Thoracic aorta (tissue), 2 donors: Measurements from ENCODE around the gene OXLD1. TPM values are rescaled to one million over a fixed set of nuclear protein-coding genes. Genes with fewer than 3 reads are reported as not detected.
A peak's percentile ranks its signal among the peaks of the same experiment; 100 is the strongest.

Experiments used
- ATAC-seq: fragments of 150-250 bp; one replicate; pipeline ENCODE4 v1.8.0; 2017; ENCODE audit warnings: low read depth; ENCODE audit not compliant: insufficient number of reproducible peaks, low FRiP score
- DNase-seq: peaks from one replicate; pipeline ENCODE4 v3.0.0-alpha.2; 2020; ENCODE audit warnings: low spot score
- H3K27ac ChIP-seq, 2 donors: fragments of 200-600 bp; sonication (generic); 1 replicate in 1 of 2; 2 replicates in 1 of 2; pipeline ENCODE4 v1.5.1; 2016; ENCODE audit warnings: mild to moderate bottlenecking in 2 of 2, moderate library complexity in 2 of 2
- H3K27me3 ChIP-seq: fragments of 200-600 bp; sonication (generic); replicated peaks from 2 replicates; pipeline ENCODE4 v1.6.0; 2016; ENCODE audit warnings: mild to moderate bottlenecking; ENCODE audit not compliant: insufficient read depth
- H3K36me3 ChIP-seq: fragments of 200-600 bp; sonication (generic); one replicate; pipeline ENCODE4 v1.5.1; 2016
- H3K4me1 ChIP-seq, 2 donors: fragments of 200-600 bp; sonication (generic); 1 replicate in 1 of 2; 2 replicates in 1 of 2; pipeline versions ENCODE4 v1.5.1 to v1.6.0; 2016; ENCODE audit warnings: low read depth in 2 of 2, mild to moderate bottlenecking in 1 of 2; ENCODE audit not compliant: control insufficient read depth in 1 of 2
- H3K4me3 ChIP-seq: fragments of 200-600 bp; sonication (generic); 2 replicates; pipeline ENCODE4 v1.5.1; 2016; ENCODE audit warnings: mild to moderate bottlenecking
- H3K9me3 ChIP-seq: fragments of 200-600 bp; sonication (generic); 2 replicates; pipeline ENCODE4 v1.5.1; 2016
- total RNA-seq, 2 donors: library from RNA; depleted of rRNA; stranded (reverse); fragments of >200 nt; gene quantifications; one replicate each; pipeline versions ENCODE4 v1.1.0 to v1.2.3, GENCODE V29; 2016
- TF ChIP-seq, protein P1 (sequence below): fragments of 200-600 bp; sonication (generic); IDR thresholded peaks from one replicate; pipeline ENCODE4 v1.5.1; 2019; ENCODE audit warnings: antibody characterized with exemption

The OXLD1 gene
- total RNA-seq, 2 donors from 2014 or later: 13.7 to 33.6 TPM

DNA sequence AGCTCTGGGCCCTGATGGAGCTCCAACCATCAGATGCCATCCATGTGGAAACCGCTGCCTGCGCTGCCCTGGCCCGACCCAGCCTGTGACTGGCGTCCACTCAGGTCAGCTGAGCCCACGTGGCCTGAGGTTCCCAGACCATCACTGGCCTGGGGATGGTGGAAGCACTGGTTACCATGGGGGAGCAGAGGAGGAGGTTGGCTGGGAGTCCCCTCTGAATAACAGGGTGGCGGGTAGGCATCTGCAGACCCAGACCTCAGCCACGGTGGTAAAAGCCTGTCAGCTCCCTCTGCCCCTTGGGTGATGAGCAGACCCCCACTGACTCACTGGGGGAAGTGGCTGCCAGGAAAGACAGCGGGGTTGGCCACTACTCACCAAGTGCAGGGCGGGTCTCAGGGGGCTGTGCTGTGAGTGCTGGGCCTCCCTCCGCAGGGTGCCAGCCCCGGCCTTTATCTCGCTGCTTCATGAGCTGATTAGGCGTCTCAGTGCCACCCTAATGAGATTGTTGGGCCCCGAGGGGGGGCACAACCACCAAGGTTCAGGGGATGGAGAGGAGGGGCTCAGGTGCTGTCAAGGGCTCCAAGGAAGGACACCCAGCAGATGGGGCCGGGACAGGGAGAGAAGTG lies 10.2 kb downstream of the OXLD1 start, which contains the start of gene PDE6G:
TSS of gene PDE6G (minus strand) at position 425 of the 626 bp plus-strand sequence. CDS start 3,237 bp downstream, outside the sequence.
- H3K27me3 ChIP-seq: no peaks in the 10 kb centered on the region
- no peaks in the 10 kb centered on the region for H3K4me1 ChIP-seq
- no peaks in the 10 kb centered on the region for H3K9me3 ChIP-seq
- TF ChIP-seq, protein P1, sequence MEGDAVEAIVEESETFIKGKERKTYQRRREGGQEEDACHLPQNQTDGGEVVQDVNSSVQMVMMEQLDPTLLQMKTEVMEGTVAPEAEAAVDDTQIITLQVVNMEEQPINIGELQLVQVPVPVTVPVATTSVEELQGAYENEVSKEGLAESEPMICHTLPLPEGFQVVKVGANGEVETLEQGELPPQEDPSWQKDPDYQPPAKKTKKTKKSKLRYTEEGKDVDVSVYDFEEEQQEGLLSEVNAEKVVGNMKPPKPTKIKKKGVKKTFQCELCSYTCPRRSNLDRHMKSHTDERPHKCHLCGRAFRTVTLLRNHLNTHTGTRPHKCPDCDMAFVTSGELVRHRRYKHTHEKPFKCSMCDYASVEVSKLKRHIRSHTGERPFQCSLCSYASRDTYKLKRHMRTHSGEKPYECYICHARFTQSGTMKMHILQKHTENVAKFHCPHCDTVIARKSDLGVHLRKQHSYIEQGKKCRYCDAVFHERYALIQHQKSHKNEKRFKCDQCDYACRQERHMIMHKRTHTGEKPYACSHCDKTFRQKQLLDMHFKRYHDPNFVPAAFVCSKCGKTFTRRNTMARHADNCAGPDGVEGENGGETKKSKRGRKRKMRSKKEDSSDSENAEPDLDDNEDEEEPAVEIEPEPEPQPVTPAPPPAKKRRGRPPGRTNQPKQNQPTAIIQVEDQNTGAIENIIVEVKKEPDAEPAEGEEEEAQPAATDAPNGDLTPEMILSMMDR: no peak
- H3K4me3 ChIP-seq: no peak within 1 kb of the TSS
- no peaks in the 10 kb centered on the region for H3K36me3 ChIP-seq
- ATAC-seq: no peak
- no peak within 1 kb of the TSS for H3K27ac ChIP-seq
- DNase-seq: no peak

DNA sequence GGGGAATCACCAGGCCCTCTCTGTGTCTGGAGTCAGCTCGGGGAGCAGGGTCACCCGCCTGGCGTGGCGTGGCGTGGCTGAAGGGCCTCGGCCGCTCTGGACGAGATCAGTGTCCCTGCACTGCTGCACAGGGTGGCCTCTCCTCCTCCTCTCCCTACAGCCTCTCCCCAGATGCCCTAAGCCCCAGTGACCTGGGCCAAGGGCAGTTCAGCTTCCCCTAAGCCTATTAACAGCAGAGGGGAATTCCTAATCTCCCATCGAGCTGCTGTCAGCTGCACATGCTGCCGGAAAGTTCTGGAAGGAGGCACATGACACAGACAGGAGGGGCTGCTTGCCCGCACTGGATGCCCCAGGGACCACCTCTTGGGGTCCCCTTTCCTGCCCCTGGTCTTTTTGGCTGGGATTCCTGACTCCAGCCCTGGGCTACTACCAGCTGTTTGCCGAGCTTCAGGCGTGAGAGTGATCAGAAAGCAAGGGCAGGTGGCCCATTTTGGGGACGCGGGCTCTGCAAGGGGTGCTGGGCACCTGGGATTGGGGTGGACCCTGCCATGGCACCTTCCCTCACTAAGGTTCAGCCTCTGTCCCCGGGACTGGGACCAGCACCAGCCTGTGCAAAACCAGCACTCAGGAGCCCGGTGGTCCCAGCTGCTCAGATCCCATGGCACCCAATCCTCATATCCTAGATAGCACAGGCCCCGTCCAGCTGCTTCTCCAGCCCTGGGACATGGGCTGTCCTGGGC lies 10.9 kb downstream of the OXLD1 start:
- no peak overlapping the region for H3K4me3 ChIP-seq
- DNase-seq (no peak), ATAC-seq (no peak)
- H3K27me3 ChIP-seq: no peaks in the 10 kb centered on the region
- H3K4me1 ChIP-seq: no peaks in the 10 kb centered on the region
- no peaks in the 10 kb centered on the region for H3K36me3 ChIP-seq
- H3K9me3 ChIP-seq: no peaks in the 10 kb centered on the region
- TF ChIP-seq, protein P1: no peak
- H3K27ac ChIP-seq: no peak overlapping the region

DNA sequence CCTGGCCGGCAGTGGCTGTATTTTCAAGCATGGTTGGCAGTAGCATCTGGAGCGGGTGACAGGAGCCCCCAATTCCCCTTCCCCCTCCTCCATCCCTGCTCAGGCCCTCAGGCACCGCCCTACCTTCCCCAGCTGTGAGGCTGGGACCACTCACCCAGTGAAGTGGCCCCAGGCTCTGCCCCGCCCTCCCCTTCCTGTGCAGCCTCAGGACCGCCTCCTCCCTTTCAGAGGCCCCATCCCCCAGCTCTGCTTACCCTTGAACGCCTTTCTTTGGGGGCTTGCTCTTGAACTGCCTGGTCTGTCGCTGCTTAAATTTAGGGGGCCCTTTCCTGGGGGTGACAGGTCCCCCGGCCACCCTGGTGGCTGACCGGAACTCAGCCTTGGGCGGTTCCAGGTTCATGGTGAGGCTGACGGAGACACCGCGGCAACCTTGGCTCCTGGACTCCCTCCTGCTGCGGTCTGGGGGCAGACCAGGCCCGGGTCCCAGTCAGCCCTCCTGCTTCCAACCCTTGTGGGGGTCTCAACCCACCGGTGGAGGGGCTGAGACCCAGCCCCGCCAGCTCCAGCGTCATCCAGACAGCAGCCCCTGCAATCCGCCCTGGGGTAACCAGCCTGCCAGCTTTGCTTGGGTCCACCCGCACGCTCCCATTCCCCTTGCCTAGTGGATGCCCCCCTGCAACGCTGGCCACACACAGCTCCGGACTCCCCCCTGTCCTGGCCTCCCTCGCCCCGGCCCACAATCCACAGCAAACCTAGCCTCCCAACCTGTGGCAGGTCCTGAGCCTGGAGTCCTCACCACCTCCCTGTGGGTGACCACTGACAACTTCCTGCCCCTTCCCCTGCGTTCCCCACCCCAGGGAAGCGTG lies 13.3 kb downstream of the OXLD1 start:
- H3K36me3 ChIP-seq: no peaks in the 10 kb centered on the region
- H3K4me3 ChIP-seq: peak overlapping the region; percentile 38
- H3K27ac ChIP-seq: no peak overlapping the region
- H3K27me3 ChIP-seq: no peaks in the 10 kb centered on the region
- no peak for DNase-seq
- no peak for ATAC-seq
- no peaks in the 10 kb centered on the region for H3K4me1 ChIP-seq
- TF ChIP-seq, protein P1: no peak
- H3K9me3 ChIP-seq: no peaks in the 10 kb centered on the region

DNA sequence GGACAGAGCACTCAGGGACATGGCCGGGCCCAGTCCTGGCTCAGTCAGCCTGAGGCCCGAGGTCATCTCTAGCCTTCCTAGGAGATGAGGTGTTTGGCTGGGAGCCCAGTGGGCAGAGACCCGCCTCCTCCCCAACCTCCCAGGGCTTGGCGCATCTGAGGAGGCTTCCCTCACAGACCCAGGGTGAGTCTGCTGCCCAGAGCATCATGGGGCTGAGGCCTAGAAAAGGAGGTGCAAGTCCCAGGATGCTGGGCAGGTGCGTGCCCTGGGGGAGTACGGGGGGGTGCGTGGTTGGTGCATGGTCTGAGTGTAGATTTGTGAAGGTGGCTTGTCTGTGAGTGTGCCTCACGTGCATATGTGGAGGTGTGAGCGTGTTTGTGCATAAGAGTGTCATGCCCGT lies 14.7 kb downstream of the OXLD1 start:
- H3K27ac ChIP-seq: no peak overlapping the region
- DNase-seq (no peak), ATAC-seq (no peak)
- TF ChIP-seq, protein P1: no peak
- H3K4me1 ChIP-seq: no peaks in the 10 kb centered on the region
- H3K36me3 ChIP-seq: no peaks in the 10 kb centered on the region
- no peak overlapping the region for H3K4me3 ChIP-seq
- H3K27me3 ChIP-seq: peaks cover 3% of the 10 kb centered on the region
- H3K9me3 ChIP-seq: no peaks in the 10 kb centered on the region

DNA sequence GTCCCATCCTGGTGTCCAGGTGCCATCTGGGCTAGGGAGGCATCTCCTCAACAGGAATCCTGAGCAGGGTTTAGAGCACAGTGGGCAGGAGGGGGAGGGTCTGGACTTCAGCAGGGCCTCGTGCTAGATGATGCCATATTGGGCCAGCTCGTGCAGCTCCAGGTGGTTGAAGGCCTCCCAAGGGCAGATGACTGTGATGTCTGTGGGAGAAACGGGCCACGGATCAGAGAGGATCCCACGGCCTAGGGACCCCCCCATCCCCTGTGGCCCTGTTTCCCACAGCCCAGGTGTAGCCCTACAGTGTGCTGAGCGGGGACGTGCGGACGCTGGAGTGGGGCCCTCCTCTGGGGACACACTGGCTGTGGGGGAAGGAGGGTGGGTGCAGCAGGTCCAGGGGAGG lies 15.5 kb downstream of the OXLD1 start:
- no peak overlapping the region for H3K27ac ChIP-seq
- no peak for ATAC-seq
- H3K4me1 ChIP-seq: no peaks in the 10 kb centered on the region
- H3K9me3 ChIP-seq: no peaks in the 10 kb centered on the region
- no peak overlapping the region for H3K4me3 ChIP-seq
- TF ChIP-seq, protein P1: no peak
- DNase-seq: no peak
- peaks cover 3% of the 10 kb centered on the region for H3K27me3 ChIP-seq
- H3K36me3 ChIP-seq: no peaks in the 10 kb centered on the region
